ENCODE results near the gene THAP11.

The THAP11 gene

DNA sequence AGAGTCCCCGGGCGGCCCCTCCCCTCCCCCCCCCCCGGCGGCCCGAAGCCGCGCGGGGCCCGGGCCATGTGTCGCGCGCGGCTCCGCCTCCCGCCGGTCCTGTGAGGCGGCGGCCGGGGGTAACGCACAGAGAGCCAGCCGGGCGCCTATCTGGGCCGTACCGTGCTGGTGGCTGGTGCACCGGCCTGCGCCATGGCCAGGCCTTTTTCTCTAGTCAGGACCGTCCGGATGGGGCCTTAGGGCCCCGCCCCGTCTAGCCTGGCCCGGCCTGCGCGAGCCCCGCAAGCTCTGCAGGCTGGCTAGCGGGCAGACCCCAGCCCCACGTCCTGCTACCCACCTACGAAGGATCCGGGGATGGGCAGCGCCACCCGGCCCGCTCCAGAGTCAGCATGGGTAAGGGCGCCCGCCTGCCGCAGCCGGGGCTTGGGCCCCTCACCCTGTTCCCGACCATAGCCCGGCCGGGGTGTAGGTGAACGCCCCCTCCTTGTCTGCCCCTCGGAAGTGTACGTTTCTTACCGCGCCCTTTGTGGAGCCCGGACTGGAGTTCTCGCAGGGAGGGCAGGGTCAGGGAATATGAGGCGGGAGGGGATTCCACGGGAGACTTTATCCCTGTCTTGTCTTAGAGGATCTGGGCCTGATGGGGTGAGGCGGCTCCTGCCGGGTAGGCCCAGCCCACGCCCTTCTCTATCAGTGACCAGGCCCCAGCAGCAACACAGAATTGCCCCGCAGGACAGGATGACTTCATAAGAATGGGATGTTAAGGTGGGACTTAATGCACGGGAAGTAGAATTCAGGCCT, 5.1 kb downstream of the THAP11 start, which contains the start of gene CENPT:
TSS of gene CENPT (minus strand) at position 630 of the 798 bp plus-strand sequence. CDS start 13,834 bp downstream, outside the sequence.
- WGBS, 2 experiments (ENCODE audit: insufficient coverage in 2 of 2): 1% methylated on average over 36 to 57 of the region's 62 CpGs
- H3K27ac ChIP-seq (ENCODE audit: low read depth, low read length, severe bottlenecking): peak within 1 kb of the TSS; percentile 93

DNA sequence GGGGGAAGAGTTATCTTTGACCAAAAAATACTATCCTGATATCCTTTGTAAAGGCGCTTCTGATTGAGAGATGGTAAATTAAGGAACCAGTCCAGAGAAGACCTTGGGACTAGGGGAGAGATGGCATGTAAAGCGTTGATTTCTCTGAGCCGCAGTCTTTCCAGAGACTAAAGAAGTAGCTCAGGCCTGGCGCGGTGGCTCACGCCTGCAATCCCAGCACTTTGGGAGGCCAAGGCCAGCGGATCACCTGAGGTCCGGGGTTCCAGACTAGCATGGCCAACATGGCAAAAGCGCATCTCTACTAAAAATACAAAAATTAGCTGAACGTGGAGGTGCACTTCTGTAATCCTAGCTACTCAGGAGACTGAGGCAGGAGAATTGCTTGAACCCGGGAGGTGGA, 6.0 kb downstream of the THAP11 start:
- H3K4me1 ChIP-seq (ENCODE audit: control insufficient read depth, insufficient read depth, low read length, poor library complexity, severe bottlenecking): peaks cover 25% of the 10 kb centered on the region
- peak overlapping the region; percentile 93 for H3K27ac ChIP-seq (ENCODE audit: low read depth, low read length, severe bottlenecking)
- peak overlapping the region; percentile 99 for H3K4me3 ChIP-seq (ENCODE audit: extremely low read depth, insufficient read depth, low read length, poor library complexity, severe bottlenecking)
- 93 to 97% methylated on average over 8 to 11 of the region's 11 CpGs for WGBS, 2 experiments (ENCODE audit: insufficient coverage in 2 of 2)
- peaks cover 42% of the 10 kb centered on the region for H3K36me3 ChIP-seq (ENCODE audit: control insufficient read depth, insufficient read depth, low read length)
- H3K9me3 ChIP-seq (ENCODE audit: control insufficient read depth, low read length): no peaks in the 10 kb centered on the region

More for the DNA sequence above, 5.1 kb downstream of the THAP11 start, which contains the start of gene CENPT:
- Histone ChIP-seq H3K4me3 (ENCODE audit: extremely low read depth, insufficient read depth, low read length, poor library complexity, severe bottlenecking) (peak within 1 kb of the TSS; percentile 99), H3K36me3 (ENCODE audit: control insufficient read depth, insufficient read depth, low read length) (peaks cover 38% of the 10 kb centered on the region), H3K9me3 (ENCODE audit: control insufficient read depth, low read length) (no peaks in the 10 kb centered on the region), H3K4me1 (ENCODE audit: control insufficient read depth, insufficient read depth, low read length, poor library complexity, severe bottlenecking) (peaks cover 27% of the 10 kb centered on the region)

GRCh38 chr16:67853670-67854069, 11.6 kb downstream of the THAP11 start:
- Histone ChIP-seq H3K4me1 (ENCODE audit: control insufficient read depth, insufficient read depth, low read length, poor library complexity, severe bottlenecking) (peaks cover 18% of the 10 kb centered on the region), H3K9me3 (ENCODE audit: control insufficient read depth, low read length) (no peaks in the 10 kb centered on the region), H3K27ac (ENCODE audit: low read depth, low read length, severe bottlenecking) (no peak overlapping the region), H3K4me3 (ENCODE audit: extremely low read depth, insufficient read depth, low read length, poor library complexity, severe bottlenecking) (no peak overlapping the region), H3K36me3 (ENCODE audit: control insufficient read depth, insufficient read depth, low read length) (peaks cover 67% of the 10 kb centered on the region)
- WGBS, 2 experiments (ENCODE audit: insufficient coverage in 2 of 2): 93 to 95% methylated on average over 2 to 3 of the region's 3 CpGs

- H3K4me3 ChIP-seq (ENCODE audit: extremely low read depth, insufficient read depth, low read length, poor library complexity, severe bottlenecking): no peak overlapping the region
- H3K9me3 ChIP-seq (ENCODE audit: control insufficient read depth, low read length): no peaks in the 10 kb centered on the region
- peaks cover 74% of the 10 kb centered on the region for H3K36me3 ChIP-seq (ENCODE audit: control insufficient read depth, insufficient read depth, low read length)
- peaks cover 19% of the 10 kb centered on the region for H3K4me1 ChIP-seq (ENCODE audit: control insufficient read depth, insufficient read depth, low read length, poor library complexity, severe bottlenecking)
- H3K27ac ChIP-seq (ENCODE audit: low read depth, low read length, severe bottlenecking): no peak overlapping the region
- WGBS, 2 experiments (ENCODE audit: insufficient coverage in 2 of 2): 94 to 95% methylated on average over 7 to 9 of the region's 10 CpGs
These were observed 13.7 kb downstream of the THAP11 start for GRCh38 chr16:67855789-67856188.

- H3K36me3 ChIP-seq (ENCODE audit: control insufficient read depth, insufficient read depth, low read length): peaks cover 74% of the 10 kb centered on the region
- peak overlapping the region; percentile 91 for H3K27ac ChIP-seq (ENCODE audit: low read depth, low read length, severe bottlenecking)
- WGBS, 2 experiments (ENCODE audit: insufficient coverage in 2 of 2): 89 to 98% methylated on average over 3 to 4 of the region's 5 CpGs
- peaks cover 23% of the 10 kb centered on the region for H3K4me1 ChIP-seq (ENCODE audit: control insufficient read depth, insufficient read depth, low read length, poor library complexity, severe bottlenecking)
- no peak overlapping the region for H3K4me3 ChIP-seq (ENCODE audit: extremely low read depth, insufficient read depth, low read length, poor library complexity, severe bottlenecking)
- H3K9me3 ChIP-seq (ENCODE audit: control insufficient read depth, low read length): no peaks in the 10 kb centered on the region
These were observed 14.9 kb downstream of the THAP11 start for GRCh38 chr16:67856927-67857546.

DNA sequence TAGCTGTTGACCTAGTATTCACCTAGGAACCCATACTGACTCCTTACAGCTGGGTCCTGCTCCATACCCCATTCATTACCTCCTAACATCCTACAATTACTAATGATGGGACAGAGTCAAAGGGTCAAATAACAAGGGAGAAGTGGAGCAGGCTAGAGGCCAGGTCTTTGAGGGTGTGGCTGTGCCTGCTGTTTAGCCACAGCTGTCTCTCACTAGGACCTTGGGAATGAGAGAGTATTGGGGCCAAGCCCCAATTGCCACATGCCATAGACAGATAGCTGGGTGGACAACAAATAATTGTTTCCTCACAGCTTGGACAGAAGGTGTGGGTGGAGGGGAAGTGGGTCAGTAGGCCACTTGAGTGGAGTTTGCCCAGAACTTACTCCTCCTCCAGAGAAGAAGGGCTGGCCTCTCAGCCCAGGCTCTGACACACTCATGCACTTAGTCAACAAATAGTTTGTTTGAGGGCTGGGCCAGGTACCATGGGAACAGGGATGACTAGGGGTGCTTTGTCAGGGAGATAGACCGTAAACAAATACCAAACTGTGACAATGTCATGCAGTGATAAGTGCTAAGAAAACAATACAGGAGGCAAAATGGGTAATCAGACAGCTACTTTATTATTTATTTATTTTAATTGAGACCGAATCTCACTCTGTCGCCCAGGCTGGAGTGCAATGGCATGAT, 15.6 kb downstream of the THAP11 start:
- peaks cover 76% of the 10 kb centered on the region for H3K36me3 ChIP-seq (ENCODE audit: control insufficient read depth, insufficient read depth, low read length)
- H3K9me3 ChIP-seq (ENCODE audit: control insufficient read depth, low read length): no peaks in the 10 kb centered on the region
- 73 to 97% methylated on average over 2 to 3 of the region's 3 CpGs for WGBS, 2 experiments (ENCODE audit: insufficient coverage in 2 of 2)
- H3K27ac ChIP-seq (ENCODE audit: low read depth, low read length, severe bottlenecking): peak overlapping the region; percentile 91
- no peak overlapping the region for H3K4me3 ChIP-seq (ENCODE audit: extremely low read depth, insufficient read depth, low read length, poor library complexity, severe bottlenecking)
- peaks cover 28% of the 10 kb centered on the region for H3K4me1 ChIP-seq (ENCODE audit: control insufficient read depth, insufficient read depth, low read length, poor library complexity, severe bottlenecking)

DNA sequence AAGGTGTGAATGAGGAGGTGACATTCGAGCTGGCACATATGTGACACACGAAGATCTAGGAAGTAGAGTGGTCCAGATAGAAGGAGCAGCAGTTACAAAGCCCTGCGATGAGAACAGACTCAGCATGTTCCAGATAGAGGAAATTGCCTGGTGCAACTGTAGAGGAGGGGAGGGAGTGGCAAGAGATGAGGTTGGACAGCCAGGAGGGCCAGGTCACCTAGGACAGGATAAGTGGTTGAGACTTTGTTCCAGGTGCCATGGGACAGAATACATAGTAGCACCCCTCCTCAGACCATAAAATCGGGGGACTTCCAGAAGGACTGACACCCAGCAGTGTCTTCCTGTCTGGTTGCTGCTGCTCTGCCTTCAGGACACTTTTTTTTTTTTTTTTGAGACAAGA, 16.4 kb downstream of the THAP11 start:
- Histone ChIP-seq H3K27ac (ENCODE audit: low read depth, low read length, severe bottlenecking) (peak overlapping the region; percentile 91), H3K36me3 (ENCODE audit: control insufficient read depth, insufficient read depth, low read length) (peaks cover 74% of the 10 kb centered on the region), H3K4me1 (ENCODE audit: control insufficient read depth, insufficient read depth, low read length, poor library complexity, severe bottlenecking) (peaks cover 34% of the 10 kb centered on the region), H3K4me3 (ENCODE audit: extremely low read depth, insufficient read depth, low read length, poor library complexity, severe bottlenecking) (no peak overlapping the region), H3K9me3 (ENCODE audit: control insufficient read depth, low read length) (no peaks in the 10 kb centered on the region)
- WGBS, 2 experiments (ENCODE audit: insufficient coverage in 2 of 2): 92 to 97% methylated on average over 3 to 4 of the region's 4 CpGs

GRCh38 chr16:67860589-67861398, 18.7 kb downstream of the THAP11 start:
- WGBS, 2 experiments (ENCODE audit: insufficient coverage in 2 of 2): 91 to 100% methylated on average over 5 to 6 of the region's 8 CpGs
- H3K27ac ChIP-seq (ENCODE audit: low read depth, low read length, severe bottlenecking): no peak overlapping the region
- H3K4me1 ChIP-seq (ENCODE audit: control insufficient read depth, insufficient read depth, low read length, poor library complexity, severe bottlenecking): peaks cover 34% of the 10 kb centered on the region
- peaks cover 74% of the 10 kb centered on the region for H3K36me3 ChIP-seq (ENCODE audit: control insufficient read depth, insufficient read depth, low read length)
- no peaks in the 10 kb centered on the region for H3K9me3 ChIP-seq (ENCODE audit: control insufficient read depth, low read length)
- H3K4me3 ChIP-seq (ENCODE audit: extremely low read depth, insufficient read depth, low read length, poor library complexity, severe bottlenecking): no peak overlapping the region

DNA sequence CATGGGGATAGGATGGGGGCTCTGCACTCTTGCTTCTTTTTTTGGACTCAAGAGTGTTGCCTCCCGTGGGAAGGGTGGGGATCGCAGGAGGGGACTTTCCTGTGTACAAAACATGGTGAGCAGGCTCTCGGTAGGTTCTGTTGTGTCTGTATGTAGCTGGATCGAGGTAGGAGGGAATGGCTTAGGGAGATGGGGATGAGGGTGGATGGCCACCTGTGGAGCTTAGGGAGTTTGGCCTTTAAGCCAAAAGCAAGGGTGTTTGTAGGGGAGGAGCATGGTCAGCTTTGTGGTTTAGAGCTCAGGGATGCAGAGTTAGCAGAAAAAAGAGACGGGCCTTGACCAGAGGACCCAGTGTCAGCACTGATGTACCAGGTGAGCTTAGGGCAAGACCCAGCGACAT, 19.8 kb downstream of the THAP11 start:
- peaks cover 29% of the 10 kb centered on the region for H3K4me1 ChIP-seq (ENCODE audit: control insufficient read depth, insufficient read depth, low read length, poor library complexity, severe bottlenecking)
- 98 to 99% methylated on average over 6 of the region's 6 CpGs for WGBS, 2 experiments (ENCODE audit: insufficient coverage in 2 of 2)
- H3K9me3 ChIP-seq (ENCODE audit: control insufficient read depth, low read length): no peaks in the 10 kb centered on the region
- H3K4me3 ChIP-seq (ENCODE audit: extremely low read depth, insufficient read depth, low read length, poor library complexity, severe bottlenecking): no peak overlapping the region
- H3K36me3 ChIP-seq (ENCODE audit: control insufficient read depth, insufficient read depth, low read length): peaks cover 81% of the 10 kb centered on the region
- no peak overlapping the region for H3K27ac ChIP-seq (ENCODE audit: low read depth, low read length, severe bottlenecking)
